Astrocyte of the spinal cord (primary cell): ENCODE results near the gene ADK.

Source experiments
- DNase-seq: peaks from one replicate; pipeline ENCODE4 v3.0.0; 2011; ENCODE audit warnings: low read depth, low spot score
- H3K4me3 ChIP-seq: 2 replicates; pipeline ENCODE4 v1.5.1; 2011; ENCODE audit warnings: low read depth, mild to moderate bottlenecking, low read length, moderate library complexity
- in situ Hi-C: cut with HindIII; loops from 2 replicates; pipeline ENCODE4 v1.10.0; 2017; ENCODE audit warnings: low sequenced_read_pairs
- TF ChIP-seq, protein P1 (sequence below): IDR thresholded peaks from 2 replicates; pipeline ENCODE4 v1.5.1; 2012; ENCODE audit warnings: low read depth, mild to moderate bottlenecking, low read length, inconsistent platforms

The ADK gene

DNA sequence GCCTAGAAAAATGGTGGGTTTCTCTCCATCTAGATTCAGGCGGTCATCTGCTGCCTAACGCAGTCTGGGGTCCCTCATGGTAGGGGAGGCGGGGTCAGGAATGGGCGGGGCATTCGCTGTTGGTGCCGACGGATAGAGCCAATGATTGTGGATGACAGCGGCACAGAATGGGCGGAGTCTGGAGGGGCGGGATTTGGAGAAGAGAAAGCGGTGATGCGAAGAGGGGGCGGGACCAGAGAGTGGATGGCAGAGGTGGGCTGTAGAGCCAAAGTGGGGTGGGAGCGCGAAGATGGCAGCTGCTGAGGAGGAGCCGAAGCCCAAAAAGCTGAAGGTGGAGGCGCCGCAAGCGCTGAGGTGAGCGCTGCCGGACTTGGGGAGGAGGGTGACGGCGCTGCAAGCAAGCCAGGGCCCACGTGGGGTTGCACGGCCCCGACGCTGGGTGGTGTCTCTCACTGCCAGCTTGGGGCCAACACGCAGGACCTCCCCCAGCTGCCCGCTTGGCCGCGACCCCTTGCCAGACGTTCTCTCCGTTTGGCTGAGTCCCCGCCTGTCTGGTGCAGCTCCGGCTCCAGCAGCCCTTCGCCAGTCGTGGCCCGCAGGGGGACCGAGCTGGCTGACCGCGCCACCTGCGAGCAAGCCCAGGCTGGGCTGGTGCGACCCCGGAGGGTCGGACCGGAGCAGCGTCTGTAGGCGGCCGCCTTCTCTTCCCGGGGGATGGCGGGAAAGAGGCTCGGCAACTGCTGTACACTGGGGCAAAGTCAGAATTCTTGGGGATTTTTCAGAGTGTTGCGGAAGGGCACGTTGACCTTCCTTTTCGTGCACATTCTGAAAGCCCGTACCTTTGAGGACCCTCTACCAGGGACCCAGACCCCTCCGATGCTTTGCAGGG lies at the start of gene ADK:
ADK (plus strand) TSS at position 232 of the 889 bp plus-strand sequence; CDS start at position 290, 58 bp downstream.
- H3K4me3 ChIP-seq: peak within 1 kb of the TSS; percentile 87
- DNase-seq: peak; percentile 98
- TF ChIP-seq, protein P1, sequence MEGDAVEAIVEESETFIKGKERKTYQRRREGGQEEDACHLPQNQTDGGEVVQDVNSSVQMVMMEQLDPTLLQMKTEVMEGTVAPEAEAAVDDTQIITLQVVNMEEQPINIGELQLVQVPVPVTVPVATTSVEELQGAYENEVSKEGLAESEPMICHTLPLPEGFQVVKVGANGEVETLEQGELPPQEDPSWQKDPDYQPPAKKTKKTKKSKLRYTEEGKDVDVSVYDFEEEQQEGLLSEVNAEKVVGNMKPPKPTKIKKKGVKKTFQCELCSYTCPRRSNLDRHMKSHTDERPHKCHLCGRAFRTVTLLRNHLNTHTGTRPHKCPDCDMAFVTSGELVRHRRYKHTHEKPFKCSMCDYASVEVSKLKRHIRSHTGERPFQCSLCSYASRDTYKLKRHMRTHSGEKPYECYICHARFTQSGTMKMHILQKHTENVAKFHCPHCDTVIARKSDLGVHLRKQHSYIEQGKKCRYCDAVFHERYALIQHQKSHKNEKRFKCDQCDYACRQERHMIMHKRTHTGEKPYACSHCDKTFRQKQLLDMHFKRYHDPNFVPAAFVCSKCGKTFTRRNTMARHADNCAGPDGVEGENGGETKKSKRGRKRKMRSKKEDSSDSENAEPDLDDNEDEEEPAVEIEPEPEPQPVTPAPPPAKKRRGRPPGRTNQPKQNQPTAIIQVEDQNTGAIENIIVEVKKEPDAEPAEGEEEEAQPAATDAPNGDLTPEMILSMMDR: peak; percentile 32
- in situ Hi-C loops: no loop called here

DNA sequence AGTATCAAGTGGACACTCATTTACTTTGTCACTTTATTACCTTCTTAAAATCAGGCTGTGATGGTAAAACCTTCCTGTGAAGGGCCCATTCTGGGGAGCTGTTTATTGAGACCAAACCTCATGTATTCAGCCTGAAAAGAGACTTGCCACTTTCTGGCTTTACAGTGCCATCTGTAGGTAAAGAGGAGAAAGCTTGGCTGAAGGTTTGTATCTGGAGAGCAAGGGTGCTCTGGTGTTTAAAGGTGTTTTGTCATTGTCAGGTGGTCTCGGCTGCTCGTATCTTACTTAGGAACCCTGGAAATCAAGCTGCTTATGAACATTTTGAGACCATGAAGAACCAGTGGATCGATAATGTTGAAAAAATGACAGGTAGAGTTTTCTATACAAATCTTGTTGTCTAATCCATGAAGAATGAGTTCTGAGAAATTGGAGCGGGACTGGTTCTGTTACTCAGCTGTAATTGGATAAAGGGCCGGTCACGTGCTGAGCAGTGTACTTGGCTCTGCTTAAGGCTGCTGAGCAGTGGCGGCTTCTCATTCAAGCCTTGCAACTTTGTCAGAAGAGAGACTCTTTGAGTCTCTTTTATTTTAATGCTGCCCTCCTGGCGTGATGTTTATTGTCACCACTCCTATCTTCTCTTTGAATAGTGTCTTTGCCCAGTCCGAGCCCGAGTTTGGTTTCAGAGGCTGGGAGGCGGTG lies 47.3 kb upstream of the ADK start:
- peak; percentile 47 for DNase-seq
- H3K4me3 ChIP-seq: no peak overlapping the region
- in situ Hi-C loops: no loop called here
- TF ChIP-seq, protein P1: peak; percentile 60

DNA sequence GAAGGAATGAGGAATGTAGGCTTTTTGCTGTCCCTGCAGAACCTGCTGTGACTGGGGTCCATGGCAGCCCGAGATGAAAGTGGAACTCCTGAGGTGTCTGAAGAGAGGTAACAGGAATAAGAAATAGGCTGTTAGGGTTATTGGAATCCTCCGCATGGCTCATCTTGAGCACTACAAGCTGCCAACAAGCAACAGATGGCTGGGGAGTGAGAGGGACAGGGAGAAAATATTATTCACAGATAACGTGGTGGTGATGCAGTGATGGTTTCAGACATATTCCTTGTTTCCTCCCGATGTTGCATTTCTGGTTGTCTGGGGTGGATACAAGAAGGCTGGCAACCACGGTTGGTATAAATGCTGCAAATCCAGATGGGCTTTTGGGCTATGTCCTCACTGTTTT lies 46.5 kb upstream of the ADK start:
- in situ Hi-C loops: no loop called here
- no peak for DNase-seq
- TF ChIP-seq, protein P1: no peak

DNA sequence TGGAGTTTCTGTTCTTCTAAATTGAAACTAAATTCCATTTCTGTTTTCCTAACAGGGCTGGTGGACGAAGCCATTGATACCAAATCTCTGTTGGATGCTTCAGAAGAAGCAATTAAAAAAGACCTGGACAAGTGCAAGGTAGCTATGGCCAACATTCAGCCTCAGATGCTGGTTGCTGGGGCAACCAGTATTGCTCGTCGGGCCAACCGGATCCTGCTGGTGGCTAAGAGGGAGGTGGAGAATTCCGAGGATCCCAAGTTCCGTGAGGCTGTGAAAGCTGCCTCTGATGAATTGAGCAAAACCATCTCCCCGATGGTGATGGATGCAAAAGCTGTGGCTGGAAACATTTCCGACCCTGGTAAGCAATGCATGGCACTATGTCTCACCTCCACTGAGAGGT lies 46.0 kb upstream of the ADK start:
- no peak overlapping the region for H3K4me3 ChIP-seq
- DNase-seq: no peak
- TF ChIP-seq, protein P1: no peak
- in situ Hi-C loops: no loop called here

More for the DNA sequence above, 46.5 kb upstream of the ADK start:
- H3K4me3 ChIP-seq: no peak overlapping the region

DNA sequence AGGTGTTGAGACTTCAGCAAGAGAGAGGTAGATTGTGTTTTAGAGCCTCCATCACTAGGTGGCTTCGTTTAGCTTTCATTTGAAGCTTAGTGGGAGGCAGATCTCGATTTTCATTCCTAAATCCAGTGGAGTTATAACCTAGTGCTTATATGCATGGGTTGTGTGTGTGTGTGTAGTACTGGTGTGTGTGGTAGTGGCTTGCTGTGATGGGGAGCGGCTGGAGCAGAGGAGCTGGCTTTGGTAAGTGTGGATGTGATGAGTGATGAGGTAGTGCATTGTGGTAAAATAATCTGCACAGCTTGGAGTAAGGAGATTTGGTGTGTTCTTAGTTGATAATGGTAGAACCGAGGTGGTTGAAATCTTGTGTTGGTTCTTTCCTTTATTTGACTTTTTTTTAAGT lies 43.6 kb upstream of the ADK start:
- TF ChIP-seq, protein P1: no peak
- no peak overlapping the region for H3K4me3 ChIP-seq
- no peak for DNase-seq
- in situ Hi-C loops: no loop called here

DNA sequence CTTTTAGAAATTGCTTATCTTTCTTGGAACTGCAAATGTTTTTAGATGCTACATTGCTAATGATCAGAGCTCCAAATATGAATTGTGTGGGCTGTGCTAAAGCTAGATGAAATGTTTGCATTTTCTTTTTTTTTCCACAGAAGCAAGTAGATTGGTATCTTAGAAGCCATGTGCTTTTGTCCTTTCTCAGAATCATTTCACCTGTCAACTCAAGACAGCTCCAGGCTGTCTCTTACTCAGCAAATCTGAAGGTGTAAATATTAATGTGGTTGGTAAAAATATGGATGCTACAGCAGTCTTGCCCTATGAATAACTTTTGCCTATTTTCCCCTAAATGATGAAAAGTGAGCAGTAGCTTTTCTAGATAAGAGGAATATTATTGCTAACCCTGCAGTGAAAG lies 41.6 kb upstream of the ADK start:
- no peak overlapping the region for H3K4me3 ChIP-seq
- DNase-seq: no peak
- TF ChIP-seq, protein P1: no peak
- in situ Hi-C loops: no loop called here
